ENCODE measurements around the gene EFNA5. TPM values are rescaled to one million over a fixed set of nuclear protein-coding genes. Genes with fewer than 3 reads are reported as not detected.

EFNA5 gene
- total and polyA plus RNA-seq, 2 of the 13 experiments (the other 11 are each of a cell fraction or from before 2014, with no cell fraction given), result not detected

- H3K4me3 ChIP-seq (replicated peaks in 1 of 3; ENCODE audit: insufficient read depth in 1 of 3, low read depth in 2 of 3, low read length in 3 of 3), result no peak overlapping the region
- intact Hi-C loops (cut with micrococcal nuclease; ENCODE audit: unreplicated experiment) (no loop called here), in situ Hi-C loops (cut with HindIII; ENCODE audit: extremely low pct_ligation_motif_present, low pct_unique_long_range_greater_than_20kb) (no loop called here)
- POLR2A ChIA-PET, result no interaction called here
- 2% methylated on average over 5 of the region's 5 CpGs for WGBS (ENCODE audit: low lambda C conversion rate)
- no peak overlapping the region for H2AFZ ChIP-seq (ENCODE audit: low read length)
- H3K36me3 ChIP-seq (replicated peaks in 1 of 2; ENCODE audit: control insufficient read depth in 1 of 2, insufficient read depth in 2 of 2, low read length in 2 of 2), result no peaks in the 10 kb centered on the region
- TF ChIP-seq IKZF4 (CRISPR knock-in tag; IDR thresholded peaks at IDR 0.05; ENCODE audit: borderline replicate concordance, low read depth, not compliant biosample characterization) (no peak), TCF12 (IDR thresholded peaks at IDR 0.05) (no peak), TCF12 (CRISPR knock-in tag; IDR thresholded peaks at IDR 0.05) (no peak), ZFP36L2 (CRISPR knock-in tag; IDR thresholded peaks at IDR 0.05) (no peak), ATF6 (CRISPR knock-in tag; conservative IDR thresholded peaks at IDR 0.05) (no peak), ZNF281 (CRISPR knock-in tag; IDR thresholded peaks at IDR 0.05; ENCODE audit: borderline replicate concordance) (no peak), REPIN1 (CRISPR knock-in tag; IDR thresholded peaks at IDR 0.05; ENCODE audit: borderline replicate concordance, low read depth) (no peak), NR2C2 (CRISPR knock-in tag; IDR thresholded peaks at IDR 0.05; ENCODE audit: borderline replicate concordance) (no peak), ZNF441 (CRISPR knock-in tag; IDR thresholded peaks at IDR 0.05; ENCODE audit: borderline replicate concordance) (no peak), BRCA1 (CRISPR knock-in tag; IDR thresholded peaks at IDR 0.05) (no peak), KDM6A (CRISPR knock-in tag; IDR thresholded peaks at IDR 0.05; ENCODE audit: low read depth) (no peak), YEATS2 (CRISPR knock-in tag; IDR thresholded peaks at IDR 0.05; ENCODE audit: borderline replicate concordance) (no peak), ATF1 (CRISPR knock-in tag; IDR thresholded peaks at IDR 0.05) (no peak), FOXA1 (IDR thresholded peaks at IDR 0.05) (no peak), FOXA1 (CRISPR knock-in tag; IDR thresholded peaks at IDR 0.05) (no peak), MAFF (IDR thresholded peaks at IDR 0.05; ENCODE audit: low read depth, low read length) (no peak), ARNT (IDR thresholded peaks at IDR 0.05) (no peak), GLI4 (CRISPR knock-in tag; IDR thresholded peaks at IDR 0.05; ENCODE audit: borderline replicate concordance) (no peak), ZNF724P (CRISPR knock-in tag; IDR thresholded peaks at IDR 0.05; ENCODE audit: borderline replicate concordance) (no peak)
- TF ChIP-seq, protein P1, sequence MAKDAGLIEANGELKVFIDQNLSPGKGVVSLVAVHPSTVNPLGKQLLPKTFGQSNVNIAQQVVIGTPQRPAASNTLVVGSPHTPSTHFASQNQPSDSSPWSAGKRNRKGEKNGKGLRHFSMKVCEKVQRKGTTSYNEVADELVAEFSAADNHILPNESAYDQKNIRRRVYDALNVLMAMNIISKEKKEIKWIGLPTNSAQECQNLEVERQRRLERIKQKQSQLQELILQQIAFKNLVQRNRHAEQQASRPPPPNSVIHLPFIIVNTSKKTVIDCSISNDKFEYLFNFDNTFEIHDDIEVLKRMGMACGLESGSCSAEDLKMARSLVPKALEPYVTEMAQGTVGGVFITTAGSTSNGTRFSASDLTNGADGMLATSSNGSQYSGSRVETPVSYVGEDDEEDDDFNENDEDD (CRISPR knock-in tag; IDR thresholded peaks at IDR 0.05; ENCODE audit: borderline replicate concordance), result no peak
- H3K4me2 ChIP-seq (ENCODE audit: low read depth, low read length), result no peak overlapping the region
- no peak for DNase-seq (ENCODE audit: low spot score)
- H3K9me3 ChIP-seq (ENCODE audit: low read length), result no peaks in the 10 kb centered on the region
- CTCF ChIA-PET (ENCODE audit: low intra/inter-chr PET ratio, low total read pairs), result no interaction called here
- no TSS peak for BruUV-seq (replicated peaks)
- no peak overlapping the region for H3K27ac ChIP-seq (ENCODE audit: extremely low read length, insufficient read depth, low read length)
- no peaks in the 10 kb centered on the region for H4K20me1 ChIP-seq (ENCODE audit: insufficient read depth, low read length)
- H3K9ac ChIP-seq (ENCODE audit: insufficient read depth, low read depth, low read length), result no peak overlapping the region
- no peak for ATAC-seq
- no peaks in the 10 kb centered on the region for H3K4me1 ChIP-seq (ENCODE audit: insufficient read depth, low read length)
- no peaks in the 10 kb centered on the region; a peak in 1 of 5 replicates for H3K27me3 ChIP-seq (ENCODE audit: control insufficient read depth in 1 of 2, insufficient read depth in 2 of 2, low read length in 2 of 2)
- no peaks in the 10 kb centered on the region for H3K79me2 ChIP-seq (ENCODE audit: insufficient read depth, low read length)
- FAIRE-seq, result no peak
Observed at GRCh38 chr5:107458322-107458721, 212.4 kb downstream of the EFNA5 start.

Data from HepG2 (cell line).